Fibroblast of lung (primary cell): ENCODE measurements around the gene SLC28A1.

Experiments used
- EZH2 ChIP-seq: IDR thresholded peaks from 2 replicates; pipeline ENCODE4 v1.5.1; 2012; ENCODE audit warnings: low read length, control low read depth, mild to moderate bottlenecking; ENCODE audit errors: missing control alignments
- TF ChIP-seq, protein P1 (sequence below), 2 donors: IDR thresholded peaks in 1 of 2; conservative IDR thresholded peaks in 1 of 2; 1 replicate in 1 of 2; 2 replicates in 1 of 2; pipeline ENCODE4 v1.5.1; 2011 to 2012; ENCODE audit warnings: low read length in 2 of 2, control low read depth in 1 of 2, inconsistent platforms in 1 of 2, low read depth in 1 of 2, mild to moderate bottlenecking in 1 of 2

DNA sequence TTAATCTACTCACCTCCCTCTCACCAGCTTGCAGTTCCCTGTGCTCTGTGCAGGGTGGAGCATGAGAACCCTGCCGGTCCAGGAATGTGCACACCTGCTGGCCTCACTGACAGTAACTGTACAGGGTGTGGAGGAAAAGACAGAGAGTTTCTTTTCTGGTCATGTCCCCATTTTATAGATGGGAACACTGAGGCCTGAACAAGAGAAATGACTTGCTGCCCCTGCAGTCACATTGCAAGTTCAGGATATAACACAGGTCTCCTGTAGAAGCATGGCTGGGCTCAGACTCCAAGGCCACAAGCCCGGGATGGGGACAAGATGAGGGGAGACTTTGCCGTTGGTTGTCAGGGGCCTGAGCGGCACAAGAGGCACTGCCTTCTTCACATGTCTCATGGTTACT lies 23.3 kb downstream of the SLC28A1 start:
- TF ChIP-seq, protein P1, sequence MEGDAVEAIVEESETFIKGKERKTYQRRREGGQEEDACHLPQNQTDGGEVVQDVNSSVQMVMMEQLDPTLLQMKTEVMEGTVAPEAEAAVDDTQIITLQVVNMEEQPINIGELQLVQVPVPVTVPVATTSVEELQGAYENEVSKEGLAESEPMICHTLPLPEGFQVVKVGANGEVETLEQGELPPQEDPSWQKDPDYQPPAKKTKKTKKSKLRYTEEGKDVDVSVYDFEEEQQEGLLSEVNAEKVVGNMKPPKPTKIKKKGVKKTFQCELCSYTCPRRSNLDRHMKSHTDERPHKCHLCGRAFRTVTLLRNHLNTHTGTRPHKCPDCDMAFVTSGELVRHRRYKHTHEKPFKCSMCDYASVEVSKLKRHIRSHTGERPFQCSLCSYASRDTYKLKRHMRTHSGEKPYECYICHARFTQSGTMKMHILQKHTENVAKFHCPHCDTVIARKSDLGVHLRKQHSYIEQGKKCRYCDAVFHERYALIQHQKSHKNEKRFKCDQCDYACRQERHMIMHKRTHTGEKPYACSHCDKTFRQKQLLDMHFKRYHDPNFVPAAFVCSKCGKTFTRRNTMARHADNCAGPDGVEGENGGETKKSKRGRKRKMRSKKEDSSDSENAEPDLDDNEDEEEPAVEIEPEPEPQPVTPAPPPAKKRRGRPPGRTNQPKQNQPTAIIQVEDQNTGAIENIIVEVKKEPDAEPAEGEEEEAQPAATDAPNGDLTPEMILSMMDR (conservative IDR thresholded peaks at IDR 0.05 in 1 of 2, IDR thresholded peaks at IDR 0.05 in 1 of 2; ENCODE audit: low read depth in 1 of 2, low read length in 2 of 2), result no peak
- TF ChIP-seq EZH2, result no peak
